IMR-90 (cell line): ENCODE measurements around the gene STYK1. TPM values are rescaled to one million over a fixed set of nuclear protein-coding genes. Genes with fewer than 3 reads are reported as not detected.

ENCODE experiments used
- ATAC-seq: fragments of 200-7000 bp; cut with Tn5 transposase; 2 replicates; pipeline ENCODE4 v1.9.1; 2020; ENCODE audit warnings: low read depth, mild to moderate bottlenecking, moderate library complexity
- BruUV-seq: library from RNA; stranded (reverse); fragments of 400-500 nt; replicated peaks from 2 replicates; lab custom pipeline; 2021; lab: Mats Ljungman, UMichigan
- CTCF ChIA-PET: fragments of 300-600 bp; formaldehyde crosslinking; extraction: SDS; loops from one replicate; lab custom pipeline; 2021; ENCODE audit warnings: antibody characterized with exemption; lab: Yijun Ruan, JAX
- POLR2A ChIA-PET: fragments of 300-600 bp; sonication (Branson Sonifier 250); formaldehyde crosslinking; loops from one replicate; lab custom pipeline; 2022; ENCODE audit warnings: antibody characterized with exemption; ENCODE audit not compliant: unreplicated experiment; lab: Charles Lee
- DNase-seq: peaks from one replicate; pipeline ENCODE4 v3.0.0; 2013
- H2AFZ ChIP-seq: replicated peaks from 2 replicates; pipeline ENCODE3; 2013; ENCODE audit warnings: low read length, mild to moderate bottlenecking; ENCODE audit not compliant: poor library complexity
- H2AK5ac ChIP-seq: 2 replicates; pipeline ENCODE4 v1.6.1; 2013; ENCODE audit warnings: low read depth, low read length, inconsistent platforms
- H2AK9ac ChIP-seq: replicated peaks from 2 replicates; pipeline ENCODE3; 2013; ENCODE audit warnings: mild to moderate bottlenecking, low read depth, low read length, moderate library complexity; ENCODE audit not compliant: poor library complexity
- H2BK120ac ChIP-seq: 2 replicates; pipeline ENCODE4 v1.6.1; 2013; ENCODE audit warnings: low read depth, low read length, inconsistent platforms
- H2BK15ac ChIP-seq: 3 replicates; pipeline ENCODE4 v1.6.1; 2013; ENCODE audit warnings: low read depth, low read length, inconsistent platforms
- H2BK20ac ChIP-seq: 2 replicates; pipeline ENCODE4 v1.6.1; 2013; ENCODE audit warnings: low read depth, mild to moderate bottlenecking, inconsistent platforms, low read length, moderate library complexity
- H2BK5ac ChIP-seq: 2 replicates; pipeline ENCODE4 v1.6.1; 2013; ENCODE audit warnings: mild to moderate bottlenecking, low read depth, low read length, inconsistent platforms; ENCODE audit not compliant: poor library complexity, severe bottlenecking
- H3K14ac ChIP-seq: replicated peaks from 2 replicates; pipeline ENCODE4 v1.6.1; 2013; ENCODE audit warnings: low read depth, low read length, inconsistent platforms
- H3K18ac ChIP-seq: 2 replicates; pipeline ENCODE4 v1.6.1; 2013; ENCODE audit warnings: low read depth, low read length, control low read depth
- H3K23ac ChIP-seq: 2 replicates; pipeline ENCODE4 v1.6.1; 2013; ENCODE audit warnings: low read depth, low read length, inconsistent platforms
- H3K27ac ChIP-seq: 2 replicates; pipeline ENCODE4 v1.5.1; 2013; ENCODE audit warnings: mild to moderate bottlenecking, control low read depth, low read length; ENCODE audit not compliant: insufficient read depth
- H3K27me3 ChIP-seq: 2 replicates; pipeline ENCODE4 v1.6.1; 2013; ENCODE audit warnings: low read length; ENCODE audit not compliant: control insufficient read depth, insufficient read depth
- H3K36me3 ChIP-seq: 2 replicates; pipeline ENCODE4 v1.6.1; 2013; ENCODE audit warnings: low read length, mixed read lengths; ENCODE audit not compliant: control insufficient read depth, insufficient read depth
- H3K4ac ChIP-seq: 2 replicates; pipeline ENCODE4 v1.6.1; 2013; ENCODE audit warnings: low read depth, low read length, inconsistent platforms
- H3K4me1 ChIP-seq: 2 replicates; pipeline ENCODE4 v1.6.1; 2013; ENCODE audit warnings: low read length, mixed read lengths; ENCODE audit not compliant: control insufficient read depth, insufficient read depth
- H3K4me2 ChIP-seq: 2 replicates; pipeline ENCODE4 v1.6.1; 2013; ENCODE audit warnings: low read depth, mild to moderate bottlenecking, control low read depth, low read length, moderate library complexity
- H3K4me3 ChIP-seq: 2 replicates; pipeline ENCODE4 v1.5.1; 2013; ENCODE audit warnings: low read depth, mild to moderate bottlenecking, control low read depth, low read length, moderate library complexity; ENCODE audit not compliant: insufficient read depth
- H3K56ac ChIP-seq: 2 replicates; pipeline ENCODE4 v1.6.1; 2013; ENCODE audit warnings: low read length, inconsistent platforms; ENCODE audit not compliant: insufficient read depth; ENCODE audit errors: extremely low read depth
- H3K79me1 ChIP-seq, 2 experiments: 2 replicates each; pipeline ENCODE4 v1.6.1; 2013; ENCODE audit warnings: low read length in 2 of 2, inconsistent platforms in 1 of 2, low read depth in 1 of 2
- H3K9ac ChIP-seq: 2 replicates; pipeline ENCODE4 v1.6.1; 2013; ENCODE audit warnings: low read depth, low read length, control low read depth
- H3K9me1 ChIP-seq: 2 replicates; pipeline ENCODE4 v1.6.1; 2013; ENCODE audit warnings: low read length, inconsistent platforms; ENCODE audit not compliant: insufficient read depth
- H3K9me3 ChIP-seq: 2 replicates; pipeline ENCODE4 v1.6.1; 2013; ENCODE audit warnings: low read length; ENCODE audit not compliant: control insufficient read depth, insufficient read depth
- H4K20me1 ChIP-seq: 2 replicates; pipeline ENCODE4 v1.6.1; 2013; ENCODE audit warnings: low read length, inconsistent platforms; ENCODE audit not compliant: insufficient read depth
- H4K5ac ChIP-seq: 2 replicates; pipeline ENCODE4 v1.6.1; 2013; ENCODE audit warnings: mild to moderate bottlenecking, low read depth, low read length, control low read depth
- H4K8ac ChIP-seq, 2 experiments: 2 replicates each; pipeline ENCODE4 v1.6.1; 2013; ENCODE audit warnings: low read depth in 2 of 2, low read length in 2 of 2, control low read depth in 1 of 2, inconsistent platforms in 1 of 2
- H4K91ac ChIP-seq: 2 replicates; pipeline ENCODE4 v1.6.1; 2013; ENCODE audit warnings: low read depth, low read length, inconsistent platforms; ENCODE audit not compliant: insufficient read depth
- BHLHE40 ChIP-seq: fragments of 150-350 bp; IDR thresholded peaks from 2 replicates; pipeline ENCODE4 v1.6.1; 2016; ENCODE audit warnings: mild to moderate bottlenecking, low read depth, low read length
- CEBPB ChIP-seq: IDR thresholded peaks from 2 replicates; pipeline ENCODE4 v1.6.1; 2012; ENCODE audit warnings: low read depth, low read length, improper control_type of control experiment
- CHD1 ChIP-seq: IDR thresholded peaks from 2 replicates; pipeline ENCODE4 v1.6.1; 2012; ENCODE audit warnings: low read depth, low read length, improper control_type of control experiment
- CTCF ChIP-seq: conservative IDR thresholded peaks from 2 replicates; pipeline ENCODE4 v1.5.1; 2012; ENCODE audit warnings: mild to moderate bottlenecking, low read depth, low read length, improper control_type of control experiment
- MAZ ChIP-seq: IDR thresholded peaks from 2 replicates; pipeline ENCODE4 v1.6.1; 2012; ENCODE audit warnings: low read depth, mild to moderate bottlenecking, low read length, improper control_type of control experiment, moderate library complexity, borderline replicate concordance
- NFE2L2 ChIP-seq: fragments of 150-350 bp; IDR thresholded peaks from 2 replicates; pipeline ENCODE4 v1.6.1; 2016; ENCODE audit warnings: low read depth, mild to moderate bottlenecking, low read length
- RAD21 ChIP-seq: IDR thresholded peaks from 2 replicates; pipeline ENCODE4 v1.6.1; 2012; ENCODE audit warnings: low read length, improper control_type of control experiment
- RCOR1 ChIP-seq: IDR thresholded peaks from 2 replicates; pipeline ENCODE4 v1.6.1; 2012; ENCODE audit warnings: mild to moderate bottlenecking, low read length, improper control_type of control experiment; ENCODE audit not compliant: insufficient replicate concordance
- WGBS, 2 experiments: methylation state at CpG; one replicate each; pipeline versions ENCODE4 v1.1.5 to v1.1.7; 2013; ENCODE audit warnings: missing lambda C conversion rate in 2 of 2; ENCODE audit not compliant: insufficient read length in 1 of 2; ENCODE audit errors: extremely low coverage in 2 of 2; 5-methylcytosine and 5-hydroxymethylcytosine counted together
- dilution Hi-C: fragments of 300-500 bp; cut with HindIII; formaldehyde crosslinking; loops from one replicate; pipeline ENCODE4 v1.14.3; 2018; ENCODE audit warnings: low sequenced_read_pairs; ENCODE audit not compliant: unreplicated experiment
- in situ Hi-C: fragments of 300-500 bp; cut with MboI; formaldehyde crosslinking; loops from 3 replicates; pipeline ENCODE4 v1.14.3; 2019; ENCODE audit warnings: low sequenced_read_pairs, inconsistent platforms, mixed read lengths
- intact Hi-C: fragments of 100-400 bp; cut with micrococcal nuclease; formaldehyde crosslinking; loops from 2 replicates; pipeline ENCODE4 v1.10.0; 2022
- polyA plus RNA-seq, 3 experiments: library from polyadenylated mRNA; depleted of rRNA; stranded (reverse); fragments of >200 nt; gene quantifications; 2 replicates each; pipeline ENCODE4 v1.2.3, GENCODE V29; 2012; ENCODE audit warnings: low replicate concordance in 1 of 3
- total RNA-seq: library from RNA; depleted of rRNA; stranded (reverse); fragments of >200 nt; gene quantifications from 2 replicates; pipeline ENCODE4 v1.2.3, GENCODE V29; 2012
- TF ChIP-seq, protein P1 (sequence below): fragments of 150-350 bp; IDR thresholded peaks from 2 replicates; pipeline ENCODE4 v1.6.1; 2016; ENCODE audit warnings: low read depth, mild to moderate bottlenecking, low read length, moderate library complexity, borderline replicate concordance

STYK1 gene
- total and polyA plus RNA-seq, 2 of the 4 experiments (the other 2 are of a cell fraction): 0.36 to 0.72 TPM

- H3K9me3 ChIP-seq: no peaks in the 10 kb centered on the region
- no peak overlapping the region for H3K4me3 ChIP-seq
- no peak overlapping the region for H2BK5ac ChIP-seq
- H3K14ac ChIP-seq: no peak overlapping the region
- in situ Hi-C loops (no loop called here), intact Hi-C loops (no loop called here), dilution Hi-C loops (no loop called here)
- H3K36me3 ChIP-seq: peaks cover 2% of the 10 kb centered on the region; the same call in 1 of the 2 replicates
- H2AK5ac ChIP-seq: no peak overlapping the region
- no peak overlapping the region for H4K5ac ChIP-seq
- no peaks in the 10 kb centered on the region for H3K79me1 ChIP-seq
- POLR2A ChIA-PET: no interaction called here
- H3K27ac ChIP-seq: no peak overlapping the region
- no peak overlapping the region for H3K23ac ChIP-seq
- BruUV-seq: no TSS peak
- no peak overlapping the region for H2BK120ac ChIP-seq
- no peak overlapping the region for H2AK9ac ChIP-seq
- no peaks in the 10 kb centered on the region for H3K4me1 ChIP-seq
- CTCF ChIA-PET: no interaction called here
- no peaks in the 10 kb centered on the region for H3K27me3 ChIP-seq
- H3K56ac ChIP-seq: no peak overlapping the region
- no peaks in the 10 kb centered on the region for H4K20me1 ChIP-seq
- no peak overlapping the region for H2AFZ ChIP-seq
- H3K18ac ChIP-seq: no peak overlapping the region
- no peak overlapping the region for H4K91ac ChIP-seq
- no peak overlapping the region for H4K8ac ChIP-seq
- no peaks in the 10 kb centered on the region for H3K9me1 ChIP-seq
- WGBS, 2 experiments: no CpG with 5 or more reads among the region's 2 CpGs
- H2BK15ac ChIP-seq: no peak overlapping the region
- ATAC-seq: no peak
- DNase-seq: no peak
- no peak overlapping the region for H3K4ac ChIP-seq
- no peak overlapping the region for H3K4me2 ChIP-seq
- TF ChIP-seq CTCF (no peak), RCOR1 (no peak), CEBPB (no peak), MAZ (no peak), NFE2L2 (no peak), CHD1 (no peak), RAD21 (no peak), BHLHE40 (no peak)
- TF ChIP-seq, protein P1, sequence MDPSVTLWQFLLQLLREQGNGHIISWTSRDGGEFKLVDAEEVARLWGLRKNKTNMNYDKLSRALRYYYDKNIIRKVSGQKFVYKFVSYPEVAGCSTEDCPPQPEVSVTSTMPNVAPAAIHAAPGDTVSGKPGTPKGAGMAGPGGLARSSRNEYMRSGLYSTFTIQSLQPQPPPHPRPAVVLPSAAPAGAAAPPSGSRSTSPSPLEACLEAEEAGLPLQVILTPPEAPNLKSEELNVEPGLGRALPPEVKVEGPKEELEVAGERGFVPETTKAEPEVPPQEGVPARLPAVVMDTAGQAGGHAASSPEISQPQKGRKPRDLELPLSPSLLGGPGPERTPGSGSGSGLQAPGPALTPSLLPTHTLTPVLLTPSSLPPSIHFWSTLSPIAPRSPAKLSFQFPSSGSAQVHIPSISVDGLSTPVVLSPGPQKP: no peak
- H2BK20ac ChIP-seq: no peak overlapping the region
- H3K9ac ChIP-seq: no peak overlapping the region
Observed at GRCh38 chr12:10601860-10602259, 72.0 kb downstream of the STYK1 start.
